HCT116 (cell line): ENCODE data around the gene TFF2. TPM values are rescaled to one million over a fixed set of nuclear protein-coding genes. Genes with fewer than 3 reads are reported as not detected.
A peak's percentile ranks its signal among the peaks of the same experiment; 100 is the strongest.

Source experiments
- ATAC-seq: fragments of 200-7000 bp; cut with Tn5 transposase; 2 replicates; pipeline ENCODE4 v1.9.1; 2020; ENCODE audit warnings: mild to moderate bottlenecking, moderate library complexity
- BruUV-seq: library from RNA; stranded (reverse); fragments of 400-500 nt; replicated peaks from 2 replicates; lab custom pipeline; 2021; lab: Mats Ljungman, UMichigan
- CTCF ChIA-PET: fragments of 300-600 bp; sonication (Branson Sonifier 250); formaldehyde crosslinking; loops from one replicate; lab custom pipeline; 2021; ENCODE audit warnings: antibody characterized with exemption; lab: Charles Lee
- POLR2A ChIA-PET: fragments of 300-600, 350-600 bp; sonication (Branson Sonifier 250); formaldehyde crosslinking; loops from one replicate; lab custom pipeline; 2021; ENCODE audit warnings: antibody characterized with exemption; lab: Charles Lee
- RAD21 ChIA-PET, 2 experiments: fragments of 300-600 bp; sonication (Branson Sonifier 250); formaldehyde crosslinking; loops; one replicate each; lab custom pipeline; 2023; ENCODE audit warnings: low total read pairs in 2 of 2; ENCODE audit not compliant: uncharacterized antibody in 2 of 2, unreplicated experiment in 2 of 2, low non-redundant PET in 1 of 2; lab: Charles Lee
- DNase-seq: peaks from one replicate; pipeline ENCODE4 v3.0.0-alpha.2; 2010; ENCODE audit warnings: low read depth, low spot score
- H2AFZ ChIP-seq: fragments of 200-600 bp; shearing (Covaris generic), sonication (generic); 2 replicates; pipeline ENCODE4 v1.6.1; 2017; ENCODE audit warnings: low read depth, mixed run types, mixed read lengths, antibody characterized with exemption, low read length; ENCODE audit not compliant: poor library complexity, severe bottlenecking
- H3K27ac ChIP-seq: 2 replicates; pipeline ENCODE4 v1.5.1; 2012; ENCODE audit warnings: low read depth, low read length
- H3K27me3 ChIP-seq: fragments of 200-600 bp; sonication (generic); 2 replicates; pipeline ENCODE4 v1.6.1; 2016; ENCODE audit warnings: mixed run types, low read length, mixed read lengths; ENCODE audit not compliant: insufficient read depth
- H3K36me3 ChIP-seq, 2 experiments: fragments of 200-500 bp in 1 of 2; fragments of 200-600 bp in 1 of 2; sonication (Bioruptor generic) in 1 of 2; sonication (generic) in 1 of 2; 2 replicates each; pipeline versions ENCODE4 v1.5.1 to v1.6.1; 2014 to 2016; ENCODE audit warnings: low read length in 2 of 2, inconsistent platforms in 1 of 2, mixed read lengths in 1 of 2, mixed run types in 1 of 2; ENCODE audit not compliant: insufficient read depth in 2 of 2, control insufficient read depth in 1 of 2
- H3K4me1 ChIP-seq, 2 experiments: fragments of 200-600 bp in 1 of 2; sonication (generic) in 1 of 2; 2 replicates each; pipeline versions ENCODE4 v1.5.1 to v1.6.1; 2012 to 2017; ENCODE audit warnings: low read length in 2 of 2, inconsistent platforms in 1 of 2, mild to moderate bottlenecking in 1 of 2, mixed read lengths in 1 of 2, mixed run types in 1 of 2, moderate library complexity in 1 of 2; ENCODE audit not compliant: insufficient read depth in 2 of 2, control insufficient read depth in 1 of 2
- H3K4me2 ChIP-seq: fragments of 200-600 bp; sonication (generic); 2 replicates; pipeline ENCODE4 v1.6.1; 2017; ENCODE audit warnings: mixed run types, low read length, mixed read lengths
- H3K4me3 ChIP-seq, 2 experiments: fragments of 200-600 bp in 1 of 2; sonication (generic) in 1 of 2; replicated peaks in 1 of 2; 2 replicates each; pipeline ENCODE4 v1.5.1; 2011 to 2016; ENCODE audit warnings: low read length in 2 of 2, control low read depth in 1 of 2, low read depth in 1 of 2, mild to moderate bottlenecking in 1 of 2, mixed read lengths in 1 of 2, mixed run types in 1 of 2
- H3K79me2 ChIP-seq: fragments of 200-600 bp; sonication (generic); 2 replicates; pipeline ENCODE4 v1.6.1; 2017; ENCODE audit warnings: mild to moderate bottlenecking, mixed run types, low read length, moderate library complexity, mixed read lengths; ENCODE audit not compliant: insufficient read depth
- H3K9ac ChIP-seq: fragments of 200-600 bp; sonication (generic); 2 replicates; pipeline ENCODE4 v1.6.1; 2016; ENCODE audit warnings: low read length, mixed read lengths
- H3K9me2 ChIP-seq: fragments of 200-600 bp; sonication (generic), shearing (Covaris generic); 2 replicates; pipeline ENCODE4 v1.6.1; 2017; ENCODE audit warnings: mixed run types, mild to moderate bottlenecking, moderate library complexity; ENCODE audit not compliant: insufficient read depth
- H3K9me3 ChIP-seq, 2 experiments: fragments of 200-500 bp in 1 of 2; fragments of 200-600 bp in 1 of 2; sonication (Bioruptor generic) in 1 of 2; sonication (generic) in 1 of 2; 2 replicates each; pipeline ENCODE4 v1.6.1; 2014 to 2017; ENCODE audit warnings: low read length in 2 of 2, mixed read lengths in 2 of 2, inconsistent platforms in 1 of 2, low read depth in 1 of 2, mild to moderate bottlenecking in 1 of 2, mixed run types in 1 of 2, moderate library complexity in 1 of 2; ENCODE audit not compliant: control insufficient read depth in 1 of 2, insufficient read depth in 1 of 2
- H4K20me1 ChIP-seq: fragments of 200-600 bp; sonication (generic), shearing (Covaris generic); 2 replicates; pipeline ENCODE4 v1.6.1; 2017; ENCODE audit warnings: mixed run types, mild to moderate bottlenecking, moderate library complexity; ENCODE audit not compliant: insufficient read depth
- CBX3 ChIP-seq: IDR thresholded peaks from 2 replicates; pipeline ENCODE4 v1.6.1; 2012; ENCODE audit warnings: low read depth
- CEBPB ChIP-seq: IDR thresholded peaks from 2 replicates; pipeline ENCODE4 v1.6.1; 2012; ENCODE audit warnings: low read depth
- EGR1 ChIP-seq: IDR thresholded peaks from 2 replicates; pipeline ENCODE4 v1.6.1; 2012; ENCODE audit warnings: low read depth
- EZH2phosphoT487 ChIP-seq: fragments of 200-600 bp; IDR thresholded peaks from 2 replicates; pipeline ENCODE4 v1.6.1; 2018; ENCODE audit warnings: antibody characterized with exemption, borderline replicate concordance
- FOSL1 ChIP-seq: IDR thresholded peaks from 2 replicates; pipeline ENCODE4 v1.6.1; 2012; ENCODE audit warnings: low read depth
- JUND ChIP-seq: IDR thresholded peaks from 2 replicates; pipeline ENCODE4 v1.6.1; 2012
- MAX ChIP-seq: IDR thresholded peaks from 2 replicates; pipeline ENCODE4 v1.6.1; 2012
- POLR2A ChIP-seq: IDR thresholded peaks from 2 replicates; pipeline ENCODE4 v1.7.0; 2011; ENCODE audit warnings: borderline replicate concordance; ENCODE audit not compliant: insufficient read depth, insufficient read length; ENCODE audit errors: extremely low read depth
- REST ChIP-seq: IDR thresholded peaks from 2 replicates; pipeline ENCODE4 v1.6.1; 2012; ENCODE audit warnings: low read depth
- SIN3A ChIP-seq: IDR thresholded peaks from 2 replicates; pipeline ENCODE4 v1.6.1; 2012; ENCODE audit warnings: low read depth
- ZBTB33 ChIP-seq: IDR thresholded peaks from 2 replicates; pipeline ENCODE4 v1.6.1; 2011; ENCODE audit warnings: mild to moderate bottlenecking, low read length, moderate library complexity; ENCODE audit not compliant: insufficient replicate concordance; ENCODE audit errors: extremely low read depth
- intact Hi-C: fragments of 100-400 bp; cut with micrococcal nuclease; formaldehyde crosslinking; loops from 2 replicates; pipeline ENCODE4 v1.10.0; 2022
- total RNA-seq: library from RNA; stranded (reverse); gene quantifications from one replicate; pipeline ENCODE4 v1.2.1, GENCODE V29; 2021; ENCODE audit not compliant: unreplicated experiment

The TFF2 gene
- total RNA-seq, 1 experiment from 2014 or later, result not detected

GRCh38 chr21:42358937-42359336 is 8.1 kb upstream of the TFF2 start:
- ChIA-PET POLR2A (no interaction called here), CTCF (no interaction called here), RAD21 (no interaction called here)
- no peaks in the 10 kb centered on the region for H3K4me1 ChIP-seq
- H3K4me3 ChIP-seq, result no peak overlapping the region
- TF ChIP-seq MAX (no peak), POLR2A (no peak), CBX3 (no peak), SIN3A (no peak), CEBPB (no peak), FOSL1 (no peak), REST (no peak)
- no TSS peak for BruUV-seq
- H3K27me3 ChIP-seq, result no peaks in the 10 kb centered on the region
- H2AFZ ChIP-seq, result no peak overlapping the region
- no peak overlapping the region for H3K9ac ChIP-seq
- intact Hi-C loops, result no loop called here
- no peaks in the 10 kb centered on the region for H3K9me2 ChIP-seq
- no peaks in the 10 kb centered on the region for H3K9me3 ChIP-seq
- no peaks in the 10 kb centered on the region for H3K36me3 ChIP-seq
- H3K27ac ChIP-seq, result no peak overlapping the region
- no peaks in the 10 kb centered on the region for H3K79me2 ChIP-seq
- no peak overlapping the region for H3K4me2 ChIP-seq
- DNase-seq, result no peak
- H4K20me1 ChIP-seq, result no peaks in the 10 kb centered on the region
- peak; percentile 55 for ATAC-seq

GRCh38 chr21:42358261-42358660 is 7.5 kb upstream of the TFF2 start:
- CTCF ChIA-PET, result no interaction called here
- ATAC-seq (no peak), DNase-seq (no peak)
- Histone ChIP-seq H3K4me2 (no peak overlapping the region), H3K79me2 (no peaks in the 10 kb centered on the region), H3K9me2 (no peaks in the 10 kb centered on the region), H3K4me3 (no peak overlapping the region), H3K9me3 (no peaks in the 10 kb centered on the region), H4K20me1 (no peaks in the 10 kb centered on the region), H3K27ac (no peak overlapping the region), H3K36me3 (no peaks in the 10 kb centered on the region), H3K4me1 (no peaks in the 10 kb centered on the region), H2AFZ (no peak overlapping the region), H3K9ac (no peak overlapping the region), H3K27me3 (no peaks in the 10 kb centered on the region)
- POLR2A ChIA-PET, result no interaction called here
- RAD21 ChIA-PET, result no interaction called here
- intact Hi-C loops, result no loop called here
- no TSS peak for BruUV-seq
- TF ChIP-seq CEBPB (no peak), EGR1 (no peak), EZH2phosphoT487 (no peak), POLR2A (no peak), JUND (no peak), ZBTB33 (no peak), REST (no peak)
